Measurements from ENCODE around the gene PTPRO. TPM values are rescaled to one million over a fixed set of nuclear protein-coding genes. Genes with fewer than 3 reads are reported as not detected.

The PTPRO gene
- total and polyA plus RNA-seq, 12 donors, result 0.21 to 5.4 (median 0.64) TPM; not detected in 1

GRCh38 chr12:15318841-15319240 is 3.5 kb upstream of the PTPRO start:
- ATAC-seq, result no peak
- no peaks in the 10 kb centered on the region for H3K36me3 ChIP-seq
- WGBS, 2 donors, result 67 to 69% methylated on average over 4 of the region's 4 CpGs
- H3K27ac ChIP-seq, result no peak overlapping the region
- intact Hi-C loops (cut with DNase I), result no loop called here
- DNase-seq, result no peak
- no peaks in the 10 kb centered on the region for H3K9me3 ChIP-seq
- no peak for TF ChIP-seq CTCF (IDR thresholded peaks at IDR 0.05)
- no peak overlapping the region for H3K4me3 ChIP-seq
- peaks cover 0 to 80% (median 62%) of the 10 kb centered on the region in 7 donors for H3K27me3 ChIP-seq
- peaks cover 0 to 13% (median 9%) of the 10 kb centered on the region in 9 donors for H3K4me1 ChIP-seq

- ATAC-seq, result no peak
- no peak for DNase-seq
- Histone ChIP-seq H3K4me1 (peaks cover 0 to 13% (median 9%) of the 10 kb centered on the region in 9 donors), H3K27ac (no peak overlapping the region), H3K4me3 (no peak overlapping the region), H3K36me3 (no peaks in the 10 kb centered on the region), H3K9me3 (no peaks in the 10 kb centered on the region), H3K27me3 (peaks cover 0 to 80% (median 64%) of the 10 kb centered on the region in 7 donors)
- WGBS, 2 donors, result 51 to 56% methylated on average over 1 of the region's 1 CpG
- intact Hi-C loops (cut with DNase I), result no loop called here
- no peak for TF ChIP-seq CTCF (IDR thresholded peaks at IDR 0.05)
These were observed 1.4 kb upstream of the PTPRO start for GRCh38 chr12:15320881-15321280.

GRCh38 chr12:15323480-15323879 is 1.2 kb downstream of the PTPRO start:
- H3K4me3 ChIP-seq, result no peak overlapping the region
- ATAC-seq (no peak), DNase-seq (no peak)
- no peaks in the 10 kb centered on the region for H3K36me3 ChIP-seq
- peaks cover 0 to 13% (median 9%) of the 10 kb centered on the region in 9 donors for H3K4me1 ChIP-seq
- intact Hi-C loops (cut with DNase I), result no loop called here
- H3K27ac ChIP-seq, result no peak overlapping the region
- peaks cover 0 to 82% (median 59%) of the 10 kb centered on the region in 7 donors for H3K27me3 ChIP-seq
- WGBS, 2 donors, result 23 to 24% methylated on average over 4 of the region's 4 CpGs
- H3K9me3 ChIP-seq, result no peaks in the 10 kb centered on the region
- no peak for TF ChIP-seq CTCF (IDR thresholded peaks at IDR 0.05)

GRCh38 chr12:15329891-15330290 is 7.6 kb downstream of the PTPRO start:
- H3K4me3 ChIP-seq, result no peak overlapping the region
- no peak for TF ChIP-seq CTCF (IDR thresholded peaks at IDR 0.05)
- no peaks in the 10 kb centered on the region for H3K4me1 ChIP-seq
- peaks cover 0 to 61% (median 22%) of the 10 kb centered on the region in 7 donors for H3K27me3 ChIP-seq
- H3K27ac ChIP-seq, result no peak overlapping the region
- 63 to 68% methylated on average over 5 of the region's 5 CpGs for WGBS, 2 donors
- no peaks in the 10 kb centered on the region for H3K9me3 ChIP-seq
- no peak for ATAC-seq
- H3K36me3 ChIP-seq, result no peaks in the 10 kb centered on the region
- DNase-seq, result no peak
- intact Hi-C loops (cut with DNase I), result no loop called here

Data from heart right ventricle (tissue), 16 donors.